K562 (cell line): ENCODE results near the gene GLUL. TPM values are rescaled to one million over a fixed set of nuclear protein-coding genes. Genes with fewer than 3 reads are reported as not detected.
A peak's percentile ranks its signal among the peaks of the same experiment; 100 is the strongest.

Source experiments
- BRD4 ChIP-seq: fragments of 200-600 bp; sonication (generic); IDR thresholded peaks from 2 replicates; pipeline ENCODE4 v1.6.1; 2017; ENCODE audit warnings: inconsistent platforms
- EZH2 ChIP-seq: IDR thresholded peaks from 2 replicates; pipeline ENCODE4 v1.6.1; 2012; ENCODE audit warnings: low read depth, mild to moderate bottlenecking, inconsistent platforms, low read length, borderline replicate concordance
- HNRNPUL1 ChIP-seq: fragments of 200-400 bp; formaldehyde crosslinking; IDR thresholded peaks from 2 replicates; pipeline ENCODE4 v1.6.1; 2017; ENCODE audit warnings: low read length
- ILF3 ChIP-seq: fragments of 450-650 bp; IDR thresholded peaks from 2 replicates; pipeline ENCODE4 v1.6.1; 2018; ENCODE audit warnings: antibody characterized with exemption, mild to moderate bottlenecking, moderate library complexity, borderline replicate concordance
- NCOR1 ChIP-seq: fragments of 450-650 bp; IDR thresholded peaks from 2 replicates; pipeline ENCODE4 v1.6.1; 2016; ENCODE audit warnings: mild to moderate bottlenecking, moderate library complexity
- RBM15 ChIP-seq: fragments of 200-400 bp; formaldehyde crosslinking; IDR thresholded peaks from 2 replicates; pipeline ENCODE4 v1.6.1; 2018; ENCODE audit warnings: mild to moderate bottlenecking, low read length, moderate library complexity; ENCODE audit not compliant: insufficient read depth
- SUPT5H ChIP-seq: fragments of 450-650 bp; IDR thresholded peaks from 2 replicates; pipeline ENCODE4 v1.6.1; 2016
- ZNF184 ChIP-seq: sonication (generic); formaldehyde crosslinking; IDR thresholded peaks from 2 replicates; pipeline ENCODE4 v1.5.0; 2020; ENCODE audit warnings: missing genetic modification reagents
- ZNF41 ChIP-seq: fragments of 250-450 bp; sonication (Bioruptor Pico); conservative IDR thresholded peaks from 2 replicates; pipeline ENCODE4 v1.4.0; 2020; ENCODE audit warnings: mild to moderate bottlenecking
- ZNF830 ChIP-seq: fragments of 250-450 bp; sonication (Bioruptor Pico); IDR thresholded peaks from 2 replicates; pipeline ENCODE4 v1.5.0; 2021; ENCODE audit warnings: mild to moderate bottlenecking
- polyA plus RNA-seq, 8 experiments: library from polyadenylated mRNA; depleted of rRNA in 4 of 8; stranded (reverse) in 5 of 8; unstranded in 3 of 8; fragments of >200 nt; fragmentation: Nextera tagmentation in 2 of 8; fragmentation: Illumina TruSeq in 1 of 8; extraction: Ambion mirVana in 2 of 8; extraction: Trizol in 1 of 8; gene quantifications; 2 replicates each; pipeline versions ENCODE4 v1.2.1 to v1.2.3, GENCODE V29; 2011 to 2014; ENCODE audit warnings: inconsistent platforms in 1 of 8, missing spikeins in 1 of 8
- total RNA-seq, 7 experiments: library from RNA; depleted of rRNA in 6 of 7; stranded (reverse); fragments of >200 nt in 6 of 7; fragmentation: Illumina TruSeq in 2 of 7; extraction: Trizol in 2 of 7; gene quantifications; 2 replicates each; pipeline versions ENCODE4 v1.2.1 to v1.2.3, GENCODE V29; 2011 to 2021; ENCODE audit warnings: low replicate concordance in 1 of 7
- TF ChIP-seq, protein P1 (sequence below), 3 experiments: fragments of 200-800 bp in 1 of 3; fragments of 250-450 bp in 1 of 3; fragments of 450-650 bp in 1 of 3; sonication (Bioruptor Pico) in 1 of 3; sonication (Bioruptor generic) in 1 of 3; formaldehyde crosslinking in 1 of 3; IDR thresholded peaks; 2 replicates each; pipeline versions ENCODE4 v1.6.1 to v1.8.0; 2016 to 2022; ENCODE audit warnings: mild to moderate bottlenecking in 2 of 3, missing genetic modification characterization in 2 of 3, missing compliant biosample characterization in 1 of 3, moderate library complexity in 1 of 3
- TF ChIP-seq, protein P2 (sequence below): fragments of 450-650 bp; IDR thresholded peaks from 2 replicates; pipeline ENCODE4 v1.6.1; 2016; ENCODE audit warnings: low read depth

GLUL gene
- total and polyA plus RNA-seq, 9 of the 15 experiments (the other 6 are each of a cell fraction or from before 2014, with no cell fraction given), result 1,088 to 4,222 (median 1,338) TPM

- TF ChIP-seq SUPT5H (0 out of 2 replicates have a peak, but pooled peaks have one; percentile 6), ZNF41 (CRISPR knock-in tag) (no peak), ILF3 (0 out of 2 replicates have a peak, but pooled peaks have one; percentile 41), EZH2 (no peak), NCOR1 (no peak), HNRNPUL1 (no peak), ZNF830 (no peak), ZNF184 (CRISPR knock-in tag) (no peak), RBM15 (no peak), BRD4 (no peak)
- TF ChIP-seq, protein P1, sequence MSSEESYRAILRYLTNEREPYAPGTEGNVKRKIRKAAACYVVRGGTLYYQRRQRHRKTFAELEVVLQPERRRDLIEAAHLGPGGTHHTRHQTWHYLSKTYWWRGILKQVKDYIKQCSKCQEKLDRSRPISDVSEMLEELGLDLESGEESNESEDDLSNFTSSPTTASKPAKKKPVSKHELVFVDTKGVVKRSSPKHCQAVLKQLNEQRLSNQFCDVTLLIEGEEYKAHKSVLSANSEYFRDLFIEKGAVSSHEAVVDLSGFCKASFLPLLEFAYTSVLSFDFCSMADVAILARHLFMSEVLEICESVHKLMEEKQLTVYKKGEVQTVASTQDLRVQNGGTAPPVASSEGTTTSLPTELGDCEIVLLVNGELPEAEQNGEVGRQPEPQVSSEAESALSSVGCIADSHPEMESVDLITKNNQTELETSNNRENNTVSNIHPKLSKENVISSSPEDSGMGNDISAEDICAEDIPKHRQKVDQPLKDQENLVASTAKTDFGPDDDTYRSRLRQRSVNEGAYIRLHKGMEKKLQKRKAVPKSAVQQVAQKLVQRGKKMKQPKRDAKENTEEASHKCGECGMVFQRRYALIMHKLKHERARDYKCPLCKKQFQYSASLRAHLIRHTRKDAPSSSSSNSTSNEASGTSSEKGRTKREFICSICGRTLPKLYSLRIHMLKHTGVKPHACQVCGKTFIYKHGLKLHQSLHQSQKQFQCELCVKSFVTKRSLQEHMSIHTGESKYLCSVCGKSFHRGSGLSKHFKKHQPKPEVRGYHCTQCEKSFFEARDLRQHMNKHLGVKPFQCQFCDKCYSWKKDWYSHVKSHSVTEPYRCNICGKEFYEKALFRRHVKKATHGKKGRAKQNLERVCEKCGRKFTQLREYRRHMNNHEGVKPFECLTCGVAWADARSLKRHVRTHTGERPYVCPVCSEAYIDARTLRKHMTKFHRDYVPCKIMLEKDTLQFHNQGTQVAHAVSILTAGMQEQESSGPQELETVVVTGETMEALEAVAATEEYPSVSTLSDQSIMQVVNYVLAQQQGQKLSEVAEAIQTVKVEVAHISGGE (CRISPR knock-in tag; IDR thresholded peaks at IDR 0.05), result no peak
- TF ChIP-seq, protein P2, sequence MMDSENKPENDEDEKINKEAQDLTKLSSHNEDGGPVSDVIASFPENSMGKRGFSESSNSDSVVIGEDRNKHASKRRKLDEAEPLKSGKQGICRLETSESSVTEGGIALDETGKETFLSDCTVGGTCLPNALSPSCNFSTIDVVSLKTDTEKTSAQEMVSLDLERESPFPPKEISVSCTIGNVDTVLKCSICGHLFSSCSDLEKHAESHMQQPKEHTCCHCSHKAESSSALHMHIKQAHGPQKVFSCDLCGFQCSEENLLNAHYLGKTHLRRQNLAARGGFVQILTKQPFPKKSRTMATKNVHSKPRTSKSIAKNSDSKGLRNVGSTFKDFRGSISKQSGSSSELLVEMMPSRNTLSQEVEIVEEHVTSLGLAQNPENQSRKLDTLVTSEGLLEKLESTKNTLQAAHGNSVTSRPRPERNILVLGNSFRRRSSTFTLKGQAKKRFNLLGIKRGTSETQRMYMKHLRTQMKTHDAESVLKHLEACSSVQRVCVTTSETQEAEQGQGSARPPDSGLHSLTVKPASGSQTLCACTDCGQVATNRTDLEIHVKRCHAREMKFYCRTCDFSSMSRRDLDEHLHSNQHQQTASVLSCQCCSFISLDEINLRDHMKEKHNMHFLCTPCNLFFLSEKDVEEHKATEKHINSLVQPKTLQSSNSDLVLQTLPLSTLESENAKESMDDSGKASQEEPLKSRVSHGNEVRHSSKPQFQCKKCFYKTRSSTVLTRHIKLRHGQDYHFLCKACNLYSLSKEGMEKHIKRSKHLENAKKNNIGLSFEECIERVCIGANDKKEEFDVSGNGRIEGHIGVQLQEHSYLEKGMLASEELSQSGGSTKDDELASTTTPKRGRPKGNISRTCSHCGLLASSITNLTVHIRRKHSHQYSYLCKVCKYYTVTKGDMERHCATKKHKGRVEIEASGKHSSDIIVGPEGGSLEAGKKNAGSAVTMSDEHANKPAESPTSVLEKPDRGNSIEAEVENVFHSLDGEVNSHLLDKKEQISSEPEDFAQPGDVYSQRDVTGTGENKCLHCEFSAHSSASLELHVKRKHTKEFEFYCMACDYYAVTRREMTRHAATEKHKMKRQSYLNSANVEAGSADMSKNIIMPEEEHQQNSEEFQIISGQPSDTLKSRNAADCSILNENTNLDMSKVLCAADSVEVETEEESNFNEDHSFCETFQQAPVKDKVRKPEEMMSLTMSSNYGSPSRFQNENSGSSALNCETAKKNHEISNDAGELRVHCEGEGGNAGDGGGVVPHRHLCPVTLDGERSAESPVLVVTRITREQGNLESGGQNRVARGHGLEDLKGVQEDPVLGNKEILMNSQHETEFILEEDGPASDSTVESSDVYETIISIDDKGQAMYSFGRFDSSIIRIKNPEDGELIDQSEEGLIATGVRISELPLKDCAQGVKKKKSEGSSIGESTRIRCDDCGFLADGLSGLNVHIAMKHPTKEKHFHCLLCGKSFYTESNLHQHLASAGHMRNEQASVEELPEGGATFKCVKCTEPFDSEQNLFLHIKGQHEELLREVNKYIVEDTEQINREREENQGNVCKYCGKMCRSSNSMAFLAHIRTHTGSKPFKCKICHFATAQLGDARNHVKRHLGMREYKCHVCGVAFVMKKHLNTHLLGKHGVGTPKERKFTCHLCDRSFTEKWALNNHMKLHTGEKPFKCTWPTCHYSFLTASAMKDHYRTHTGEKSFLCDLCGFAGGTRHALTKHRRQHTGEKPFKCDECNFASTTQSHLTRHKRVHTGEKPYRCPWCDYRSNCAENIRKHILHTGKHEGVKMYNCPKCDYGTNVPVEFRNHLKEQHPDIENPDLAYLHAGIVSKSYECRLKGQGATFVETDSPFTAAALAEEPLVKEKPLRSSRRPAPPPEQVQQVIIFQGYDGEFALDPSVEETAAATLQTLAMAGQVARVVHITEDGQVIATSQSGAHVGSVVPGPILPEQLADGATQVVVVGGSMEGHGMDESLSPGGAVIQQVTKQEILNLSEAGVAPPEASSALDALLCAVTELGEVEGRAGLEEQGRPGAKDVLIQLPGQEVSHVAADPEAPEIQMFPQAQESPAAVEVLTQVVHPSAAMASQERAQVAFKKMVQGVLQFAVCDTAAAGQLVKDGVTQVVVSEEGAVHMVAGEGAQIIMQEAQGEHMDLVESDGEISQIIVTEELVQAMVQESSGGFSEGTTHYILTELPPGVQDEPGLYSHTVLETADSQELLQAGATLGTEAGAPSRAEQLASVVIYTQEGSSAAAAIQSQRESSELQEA, result no peak
Measured at GRCh38 chr1:182385885-182386853, 5.4 kb downstream of the GLUL start (continued).
